Activated naive CD8-positive, alpha-beta T cell (primary cell): Measurements from ENCODE around the gene DLG2.

ENCODE experiments used
- H3K27ac Mint-ChIP-seq: one replicate; pipeline ENCODE4 v1.8.0; 2021; ENCODE audit warnings: mixed read lengths
- H3K27me3 Mint-ChIP-seq: one replicate; pipeline ENCODE4 v1.8.0; 2021; ENCODE audit warnings: mixed read lengths
- H3K36me3 Mint-ChIP-seq: one replicate; pipeline ENCODE4 v1.8.0; 2021; ENCODE audit warnings: mixed read lengths
- H3K4me1 Mint-ChIP-seq: one replicate; pipeline ENCODE4 v1.8.0; 2021; ENCODE audit warnings: low read depth, mixed read lengths
- H3K4me3 Mint-ChIP-seq: one replicate; pipeline ENCODE4 v1.8.0; 2021; ENCODE audit warnings: mild to moderate bottlenecking, mixed read lengths
- H3K9me3 Mint-ChIP-seq: one replicate; pipeline ENCODE4 v1.8.0; 2021; ENCODE audit warnings: low read depth, mixed read lengths

The DLG2 gene

GRCh38 chr11:84398017-84398626, 1229.0 kb downstream of the DLG2 start:
- H3K4me3 Mint-ChIP-seq: no peak overlapping the region
- no peaks in the 10 kb centered on the region for H3K9me3 Mint-ChIP-seq
- no peaks in the 10 kb centered on the region for H3K27me3 Mint-ChIP-seq
- H3K27ac Mint-ChIP-seq: no peak overlapping the region
- no peaks in the 10 kb centered on the region for H3K36me3 Mint-ChIP-seq
- H3K4me1 Mint-ChIP-seq: no peaks in the 10 kb centered on the region

- H3K27ac Mint-ChIP-seq: no peak overlapping the region
- H3K4me1 Mint-ChIP-seq: no peaks in the 10 kb centered on the region
Observed at GRCh38 chr11:84396521-84396920, 1230.6 kb downstream of the DLG2 start.

DNA sequence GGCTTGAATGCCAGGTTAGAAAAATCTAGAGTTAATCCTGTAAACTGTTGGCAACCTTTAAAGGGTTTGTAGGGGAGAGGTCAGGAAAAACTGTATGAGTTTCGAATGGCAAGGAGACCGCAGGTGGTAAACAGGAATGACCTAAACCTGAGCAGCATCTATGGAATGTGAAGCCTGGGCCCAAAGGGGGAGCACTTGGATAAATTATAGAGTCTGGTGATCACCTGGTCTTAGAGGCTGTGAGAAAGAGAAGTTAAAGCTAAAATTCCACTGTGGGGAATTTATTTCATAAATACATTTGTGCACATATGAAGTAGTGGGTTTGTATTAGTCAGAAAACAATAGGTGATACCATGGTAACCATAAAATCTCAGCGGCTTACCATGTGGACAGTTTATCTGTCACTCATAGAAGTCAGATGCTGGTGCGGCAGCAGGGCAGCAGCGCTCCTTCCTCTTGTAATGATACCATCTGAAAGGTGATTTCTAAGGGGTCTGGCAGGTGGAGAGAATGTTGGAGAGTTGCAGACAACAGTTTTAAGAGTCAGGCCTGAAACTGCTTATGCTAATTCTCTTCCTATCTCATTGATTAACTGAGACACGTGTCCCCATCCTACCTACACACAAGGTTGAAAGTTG, 1236.6 kb downstream of the DLG2 start:
- H3K27ac Mint-ChIP-seq: no peak overlapping the region
- no peaks in the 10 kb centered on the region for H3K4me1 Mint-ChIP-seq
- H3K9me3 Mint-ChIP-seq: peaks cover 6% of the 10 kb centered on the region
- no peaks in the 10 kb centered on the region for H3K36me3 Mint-ChIP-seq
- H3K4me3 Mint-ChIP-seq: no peak overlapping the region
- no peaks in the 10 kb centered on the region for H3K27me3 Mint-ChIP-seq

More at GRCh38 chr11:84396521-84396920, 1230.6 kb downstream of the DLG2 start:
- Mint-ChIP-seq H3K27me3 (no peaks in the 10 kb centered on the region), H3K4me3 (no peak overlapping the region), H3K36me3 (no peaks in the 10 kb centered on the region), H3K9me3 (peaks cover 6% of the 10 kb centered on the region)

DNA sequence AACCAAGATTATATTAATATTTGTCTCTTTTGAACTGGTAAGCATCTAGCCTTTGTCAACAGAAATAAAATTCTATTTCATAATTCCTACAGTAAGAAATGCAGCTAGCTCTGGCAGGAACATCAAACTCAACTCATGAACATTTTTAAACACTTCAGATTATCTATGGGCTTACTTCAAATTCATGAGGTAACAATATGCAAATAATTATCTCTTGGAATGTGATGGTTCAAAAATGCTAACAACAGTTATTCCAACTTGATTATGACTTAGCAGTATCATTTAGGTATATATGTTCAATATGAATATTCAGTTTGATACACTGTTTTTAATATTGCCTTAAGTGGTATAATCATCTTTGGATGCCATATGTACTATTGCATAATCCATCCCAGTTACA, 1237.4 kb downstream of the DLG2 start:
- Mint-ChIP-seq H3K9me3 (peaks cover 6% of the 10 kb centered on the region), H3K27ac (no peak overlapping the region), H3K4me1 (no peaks in the 10 kb centered on the region), H3K4me3 (no peak overlapping the region), H3K27me3 (no peaks in the 10 kb centered on the region), H3K36me3 (no peaks in the 10 kb centered on the region)

- Mint-ChIP-seq H3K4me1 (no peaks in the 10 kb centered on the region), H3K27ac (no peak overlapping the region), H3K9me3 (no peaks in the 10 kb centered on the region), H3K4me3 (no peak overlapping the region), H3K27me3 (no peaks in the 10 kb centered on the region), H3K36me3 (no peaks in the 10 kb centered on the region)
Observed at GRCh38 chr11:84384731-84385130, 1242.4 kb downstream of the DLG2 start.

- Mint-ChIP-seq H3K4me1 (no peaks in the 10 kb centered on the region), H3K4me3 (no peak overlapping the region), H3K36me3 (no peaks in the 10 kb centered on the region), H3K27me3 (no peaks in the 10 kb centered on the region), H3K9me3 (no peaks in the 10 kb centered on the region), H3K27ac (no peak overlapping the region)
Observed at GRCh38 chr11:84383576-84383975, 1243.6 kb downstream of the DLG2 start.

GRCh38 chr11:84381666-84382065, 1245.5 kb downstream of the DLG2 start:
- H3K27ac Mint-ChIP-seq: no peak overlapping the region
- H3K36me3 Mint-ChIP-seq: no peaks in the 10 kb centered on the region
- no peaks in the 10 kb centered on the region for H3K9me3 Mint-ChIP-seq
- H3K4me3 Mint-ChIP-seq: no peak overlapping the region
- no peaks in the 10 kb centered on the region for H3K4me1 Mint-ChIP-seq
- no peaks in the 10 kb centered on the region for H3K27me3 Mint-ChIP-seq

DNA sequence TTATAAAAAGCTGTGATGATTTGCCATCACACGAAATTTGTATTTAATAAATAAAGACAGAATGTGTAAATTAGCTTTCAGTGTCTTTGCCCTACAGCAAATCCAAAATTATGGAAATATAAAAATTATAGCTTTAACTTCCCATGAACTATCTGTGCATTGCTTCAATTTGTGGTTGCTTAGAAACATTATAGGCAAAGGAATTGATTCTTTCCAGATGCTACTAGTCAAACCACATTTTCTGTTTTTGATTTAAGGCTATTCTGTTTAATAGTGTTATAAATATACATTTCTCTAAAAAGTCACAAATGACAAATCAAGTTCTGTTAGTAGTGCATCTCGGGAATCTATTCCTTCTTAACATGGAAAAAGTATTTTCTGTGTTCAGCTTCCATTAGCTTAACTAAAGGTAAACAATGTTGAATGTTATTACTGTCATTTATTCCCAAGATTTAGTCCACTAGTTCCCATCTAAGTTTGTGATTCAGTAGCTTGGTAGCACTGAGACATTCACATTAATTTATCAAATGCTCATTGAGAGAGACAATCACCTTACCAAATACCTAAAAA, 1254.7 kb downstream of the DLG2 start:
- Mint-ChIP-seq H3K36me3 (no peaks in the 10 kb centered on the region), H3K4me3 (no peak overlapping the region), H3K27me3 (no peaks in the 10 kb centered on the region), H3K27ac (no peak overlapping the region), H3K9me3 (peaks cover 8% of the 10 kb centered on the region), H3K4me1 (no peaks in the 10 kb centered on the region)

DNA sequence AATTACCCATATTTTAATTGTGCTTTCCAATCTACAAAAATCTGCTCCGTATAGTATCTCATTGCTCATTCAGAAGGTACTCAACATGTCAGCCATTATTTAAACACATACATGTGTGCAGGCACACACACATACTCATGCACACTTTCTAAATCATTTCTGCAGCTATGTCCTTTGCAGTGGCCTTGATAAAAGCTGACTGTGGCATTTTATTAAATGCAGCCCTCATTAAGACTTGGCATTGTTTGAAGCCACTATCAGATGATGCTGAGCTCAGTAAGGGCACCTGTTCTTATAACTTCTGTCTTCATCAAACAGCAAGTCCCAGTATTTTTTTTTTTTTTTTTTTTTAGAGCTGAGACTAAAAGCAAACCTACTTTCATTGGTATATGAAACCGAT, 1269.1 kb downstream of the DLG2 start:
- Mint-ChIP-seq H3K4me1 (no peaks in the 10 kb centered on the region), H3K4me3 (no peak overlapping the region), H3K27me3 (no peaks in the 10 kb centered on the region), H3K9me3 (peaks cover 23% of the 10 kb centered on the region), H3K27ac (no peak overlapping the region), H3K36me3 (no peaks in the 10 kb centered on the region)

GRCh38 chr11:84355911-84356310, 1271.2 kb downstream of the DLG2 start:
- no peak overlapping the region for H3K4me3 Mint-ChIP-seq
- peaks cover 15% of the 10 kb centered on the region for H3K9me3 Mint-ChIP-seq
- H3K27ac Mint-ChIP-seq: no peak overlapping the region
- H3K4me1 Mint-ChIP-seq: no peaks in the 10 kb centered on the region
- H3K36me3 Mint-ChIP-seq: no peaks in the 10 kb centered on the region
- H3K27me3 Mint-ChIP-seq: no peaks in the 10 kb centered on the region

DNA sequence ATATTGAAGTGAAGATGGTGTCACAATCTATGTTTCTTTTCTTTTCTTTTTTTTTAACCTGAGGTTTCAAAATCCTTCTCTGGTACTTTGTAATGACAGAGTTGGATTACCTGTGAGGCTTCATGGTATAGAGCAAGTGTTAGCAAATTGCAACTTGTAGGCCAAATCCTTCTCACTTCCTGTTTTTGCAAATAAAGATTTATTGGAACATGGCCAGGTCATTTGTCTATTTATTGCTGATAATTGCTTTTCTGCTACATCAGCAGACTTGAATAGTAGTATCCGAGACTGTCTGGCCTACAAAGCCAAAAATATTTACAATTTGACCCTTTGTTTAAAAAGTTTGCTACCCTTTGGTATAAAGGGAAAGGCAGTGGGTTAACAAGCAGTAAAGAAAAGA, 1281.5 kb downstream of the DLG2 start:
- H3K36me3 Mint-ChIP-seq: no peaks in the 10 kb centered on the region
- no peak overlapping the region for H3K4me3 Mint-ChIP-seq

GRCh38 chr11:84345027-84345426, 1282.1 kb downstream of the DLG2 start:
- Mint-ChIP-seq H3K27ac (no peak overlapping the region), H3K9me3 (peaks cover 20% of the 10 kb centered on the region), H3K36me3 (no peaks in the 10 kb centered on the region), H3K4me3 (no peak overlapping the region), H3K4me1 (no peaks in the 10 kb centered on the region), H3K27me3 (no peaks in the 10 kb centered on the region)

More for the DNA sequence above, 1281.5 kb downstream of the DLG2 start:
- Mint-ChIP-seq H3K27me3 (no peaks in the 10 kb centered on the region), H3K4me1 (no peaks in the 10 kb centered on the region), H3K27ac (no peak overlapping the region), H3K9me3 (peaks cover 21% of the 10 kb centered on the region)

GRCh38 chr11:84339796-84340195, 1287.3 kb downstream of the DLG2 start:
- H3K9me3 Mint-ChIP-seq: peaks cover 15% of the 10 kb centered on the region
- H3K4me3 Mint-ChIP-seq: no peak overlapping the region
- H3K27me3 Mint-ChIP-seq: no peaks in the 10 kb centered on the region
- no peak overlapping the region for H3K27ac Mint-ChIP-seq
- H3K36me3 Mint-ChIP-seq: no peaks in the 10 kb centered on the region
- H3K4me1 Mint-ChIP-seq: no peaks in the 10 kb centered on the region

GRCh38 chr11:84333221-84333620, 1293.9 kb downstream of the DLG2 start:
- Mint-ChIP-seq H3K4me1 (no peaks in the 10 kb centered on the region), H3K9me3 (peaks cover 17% of the 10 kb centered on the region), H3K27me3 (no peaks in the 10 kb centered on the region), H3K27ac (no peak overlapping the region), H3K4me3 (no peak overlapping the region), H3K36me3 (no peaks in the 10 kb centered on the region)

GRCh38 chr11:84322211-84322610, 1304.9 kb downstream of the DLG2 start:
- no peaks in the 10 kb centered on the region for H3K4me1 Mint-ChIP-seq
- H3K27ac Mint-ChIP-seq: no peak overlapping the region
- no peak overlapping the region for H3K4me3 Mint-ChIP-seq
- H3K27me3 Mint-ChIP-seq: no peaks in the 10 kb centered on the region
- H3K36me3 Mint-ChIP-seq: no peaks in the 10 kb centered on the region
- H3K9me3 Mint-ChIP-seq: peaks cover 19% of the 10 kb centered on the region

- Mint-ChIP-seq H3K9me3 (peaks cover 13% of the 10 kb centered on the region), H3K27me3 (no peaks in the 10 kb centered on the region), H3K27ac (no peak overlapping the region), H3K4me3 (no peak overlapping the region), H3K4me1 (no peaks in the 10 kb centered on the region), H3K36me3 (no peaks in the 10 kb centered on the region)
Observed at GRCh38 chr11:84319863-84320262, 1307.3 kb downstream of the DLG2 start.
